B cell (primary cell): Measurements from ENCODE around the gene OTOF. TPM values are rescaled to one million over a fixed set of nuclear protein-coding genes. Genes with fewer than 3 reads are reported as not detected.

Experiments used
- ATAC-seq: fragments of 200-7000 bp; cut with Tn5 transposase; one replicate; pipeline ENCODE4 v1.10.0; 2021; ENCODE audit warnings: low read depth, mild to moderate bottlenecking, moderate number of reproducible peaks, moderate library complexity
- CTCF ChIA-PET: fragments of 350-600 bp; sonication (Branson Sonifier 250); formaldehyde crosslinking; loops from one replicate; lab custom pipeline; 2021; ENCODE audit warnings: antibody characterized with exemption, inconsistent platforms; lab: Charles Lee
- POLR2A ChIA-PET: fragments of 350-600 bp; sonication (Branson Sonifier 250); formaldehyde crosslinking; loops from one replicate; lab custom pipeline; 2021; ENCODE audit warnings: antibody characterized with exemption; lab: Charles Lee
- DNase-seq: peaks from one replicate; pipeline ENCODE4 v3.0.0; 2013
- H2AFZ ChIP-seq: 2 replicates; pipeline ENCODE4 v1.6.1; 2012; ENCODE audit warnings: mild to moderate bottlenecking, low read depth, low read length; ENCODE audit not compliant: insufficient read depth, poor library complexity, severe bottlenecking
- H3K27ac ChIP-seq, 2 donors: 1 replicate in 1 of 2; 2 replicates in 1 of 2; pipeline ENCODE4 v1.5.1; 2012 to 2013; ENCODE audit warnings: low read length in 2 of 2, mild to moderate bottlenecking in 2 of 2, moderate library complexity in 1 of 2
- H3K27me3 ChIP-seq, 4 experiments: fragments of 200-600 bp in 1 of 4; sonication (generic) in 1 of 4; replicated peaks in 1 of 4; 1 replicate in 2 of 4; 2 replicates in 2 of 4; pipeline versions ENCODE4 v1.6.1 to v1.7.0; 2013 to 2016; ENCODE audit warnings: low read length in 3 of 4, mild to moderate bottlenecking in 2 of 4, mixed read lengths in 1 of 4, moderate library complexity in 1 of 4; ENCODE audit not compliant: insufficient read depth in 4 of 4, control insufficient read depth in 3 of 4; ENCODE audit errors: control extremely low read depth in 1 of 4
- H3K36me3 ChIP-seq, 2 experiments: replicated peaks in 1 of 2; 1 replicate in 1 of 2; 2 replicates in 1 of 2; pipeline versions ENCODE4 v1.6.1 to v1.7.1; 2013; ENCODE audit warnings: low read length in 1 of 2; ENCODE audit not compliant: insufficient read depth in 2 of 2, control insufficient read depth in 1 of 2; ENCODE audit errors: control extremely low read depth in 1 of 2, extremely low read depth in 1 of 2
- H3K4me1 ChIP-seq, 2 donors: fragments of 200-600 bp in 1 of 2; sonication (generic) in 1 of 2; 1 replicate in 1 of 2; 2 replicates in 1 of 2; pipeline versions ENCODE4 v1.5.1 to v1.6.1; 2013 to 2017; ENCODE audit warnings: low read length in 2 of 2; ENCODE audit not compliant: control insufficient read depth in 2 of 2, insufficient read depth in 2 of 2
- H3K4me2 ChIP-seq: replicated peaks from 2 replicates; pipeline ENCODE3; 2012; ENCODE audit warnings: mild to moderate bottlenecking, low read depth, low read length; ENCODE audit not compliant: poor library complexity, severe bottlenecking
- H3K4me3 ChIP-seq, 5 experiments: fragments of 200-600 bp in 1 of 5; sonication (generic) in 1 of 5; 1 replicate in 3 of 5; 2 replicates in 2 of 5; pipeline versions ENCODE4 v1.5.1 to v1.7.0; 2011 to 2016; ENCODE audit warnings: low read length in 4 of 5, mild to moderate bottlenecking in 4 of 5, low read depth in 2 of 5, control low read depth in 1 of 5, moderate library complexity in 1 of 5; ENCODE audit not compliant: insufficient read depth in 1 of 5; ENCODE audit errors: control extremely low read depth in 1 of 5, extremely low read depth in 1 of 5
- H3K79me2 ChIP-seq: fragments of 200-600 bp; sonication (generic); one replicate; pipeline ENCODE4 v1.6.0; 2016; ENCODE audit warnings: low read length; ENCODE audit not compliant: control insufficient read depth, insufficient read depth
- H3K9ac ChIP-seq: fragments of 200-600 bp; sonication (generic); 2 replicates; pipeline ENCODE4 v1.6.1; 2017; ENCODE audit warnings: mild to moderate bottlenecking, low read length, moderate library complexity
- H3K9me3 ChIP-seq, 3 donors: one replicate each; pipeline versions ENCODE4 v1.6.1 to v1.7.1; 2013; ENCODE audit warnings: low read length in 2 of 3; ENCODE audit not compliant: control insufficient read depth in 2 of 3, insufficient read depth in 1 of 3; ENCODE audit errors: control extremely low read depth in 1 of 3
- H4K20me1 ChIP-seq: 2 replicates; pipeline ENCODE4 v1.6.0; 2012; ENCODE audit warnings: mild to moderate bottlenecking, low read length; ENCODE audit not compliant: insufficient read depth, control insufficient read depth, poor library complexity, severe bottlenecking
- H3K27ac Mint-ChIP-seq: one replicate; pipeline ENCODE4 v1.8.0; 2021; ENCODE audit warnings: mixed read lengths
- H3K27me3 Mint-ChIP-seq: one replicate; pipeline ENCODE4 v1.8.0; 2021; ENCODE audit warnings: mixed read lengths
- H3K4me1 Mint-ChIP-seq: one replicate; pipeline ENCODE4 v1.8.0; 2021; ENCODE audit warnings: mixed read lengths
- H3K4me3 Mint-ChIP-seq: one replicate; pipeline ENCODE4 v1.8.0; 2021; ENCODE audit warnings: mixed read lengths
- H3K9me3 Mint-ChIP-seq: one replicate; pipeline ENCODE4 v1.8.0; 2022; ENCODE audit warnings: mixed read lengths; ENCODE audit not compliant: insufficient read depth
- EZH2 ChIP-seq: IDR thresholded peaks from 2 replicates; pipeline ENCODE4 v1.6.1; 2012; ENCODE audit warnings: borderline replicate concordance, low read depth, mild to moderate bottlenecking, moderate library complexity, low read length; ENCODE audit not compliant: insufficient read depth, poor library complexity, severe bottlenecking
- WGBS: methylation state at CpG from one replicate; pipeline ENCODE4 v1.1.5; 2013; ENCODE audit warnings: missing lambda C conversion rate; ENCODE audit not compliant: insufficient coverage; 5-methylcytosine and 5-hydroxymethylcytosine counted together
- intact Hi-C: fragments of 100-400 bp; cut with micrococcal nuclease; formaldehyde crosslinking; loops from one replicate; pipeline ENCODE4 v1.10.0; 2022
- polyA plus RNA-seq: library from polyadenylated mRNA; depleted of rRNA; stranded (reverse); fragments of >200 nt; gene quantifications from 2 replicates; pipeline ENCODE4 v1.2.3, GENCODE V29; 2012
- total RNA-seq, 2 donors: library from RNA; stranded (reverse); fragments of 120-200 nt in 1 of 2; gene quantifications; 1 replicate in 1 of 2; 2 replicates in 1 of 2; pipeline versions ENCODE4 v1.2.3 to v1.2.4, GENCODE V29; 2013 to 2022
- TF ChIP-seq, protein P1 (sequence below): fragments of 200-600 bp; IDR thresholded peaks from one replicate; pipeline ENCODE4 v1.8.0; 2022; ENCODE audit warnings: antibody characterized with exemption, mild to moderate bottlenecking

The OTOF gene
- total and polyA plus RNA-seq, 2 donors (not counting 1 experiment from before 2014, with no cell fraction given), result not detected

- intact Hi-C loops, result no loop called here
- H3K36me3 ChIP-seq, result no peaks in the 10 kb centered on the region
- H3K27ac ChIP-seq, result no peak overlapping the region
- H3K9me3 ChIP-seq, result no peaks in the 10 kb centered on the region
- ChIA-PET CTCF (no interaction called here), POLR2A (no interaction called here)
- no peak overlapping the region for H3K4me2 ChIP-seq
- H2AFZ ChIP-seq, result no peak overlapping the region
- no peak for ATAC-seq
- H3K9me3 Mint-ChIP-seq, result no peaks in the 10 kb centered on the region
- no peaks in the 10 kb centered on the region for H3K79me2 ChIP-seq
- H3K4me1 ChIP-seq, result no peaks in the 10 kb centered on the region
- H3K27me3 Mint-ChIP-seq, result peaks cover 17% of the 10 kb centered on the region
- H3K4me3 ChIP-seq, result no peak overlapping the region
- no peaks in the 10 kb centered on the region for H4K20me1 ChIP-seq
- peaks cover 2% of the 10 kb centered on the region for H3K4me1 Mint-ChIP-seq
- 83% methylated on average over 4 of the region's 4 CpGs for WGBS
- no peak overlapping the region for H3K4me3 Mint-ChIP-seq
- H3K27me3 ChIP-seq, result no peaks in the 10 kb centered on the region
- H3K27ac Mint-ChIP-seq, result no peak overlapping the region
- no peak overlapping the region for H3K9ac ChIP-seq
- DNase-seq, result no peak
- TF ChIP-seq, protein P1, sequence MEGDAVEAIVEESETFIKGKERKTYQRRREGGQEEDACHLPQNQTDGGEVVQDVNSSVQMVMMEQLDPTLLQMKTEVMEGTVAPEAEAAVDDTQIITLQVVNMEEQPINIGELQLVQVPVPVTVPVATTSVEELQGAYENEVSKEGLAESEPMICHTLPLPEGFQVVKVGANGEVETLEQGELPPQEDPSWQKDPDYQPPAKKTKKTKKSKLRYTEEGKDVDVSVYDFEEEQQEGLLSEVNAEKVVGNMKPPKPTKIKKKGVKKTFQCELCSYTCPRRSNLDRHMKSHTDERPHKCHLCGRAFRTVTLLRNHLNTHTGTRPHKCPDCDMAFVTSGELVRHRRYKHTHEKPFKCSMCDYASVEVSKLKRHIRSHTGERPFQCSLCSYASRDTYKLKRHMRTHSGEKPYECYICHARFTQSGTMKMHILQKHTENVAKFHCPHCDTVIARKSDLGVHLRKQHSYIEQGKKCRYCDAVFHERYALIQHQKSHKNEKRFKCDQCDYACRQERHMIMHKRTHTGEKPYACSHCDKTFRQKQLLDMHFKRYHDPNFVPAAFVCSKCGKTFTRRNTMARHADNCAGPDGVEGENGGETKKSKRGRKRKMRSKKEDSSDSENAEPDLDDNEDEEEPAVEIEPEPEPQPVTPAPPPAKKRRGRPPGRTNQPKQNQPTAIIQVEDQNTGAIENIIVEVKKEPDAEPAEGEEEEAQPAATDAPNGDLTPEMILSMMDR, result no peak
- no peak for TF ChIP-seq EZH2
Measured at GRCh38 chr2:26494199-26494598, 16.3 kb upstream of the OTOF start.

DNA sequence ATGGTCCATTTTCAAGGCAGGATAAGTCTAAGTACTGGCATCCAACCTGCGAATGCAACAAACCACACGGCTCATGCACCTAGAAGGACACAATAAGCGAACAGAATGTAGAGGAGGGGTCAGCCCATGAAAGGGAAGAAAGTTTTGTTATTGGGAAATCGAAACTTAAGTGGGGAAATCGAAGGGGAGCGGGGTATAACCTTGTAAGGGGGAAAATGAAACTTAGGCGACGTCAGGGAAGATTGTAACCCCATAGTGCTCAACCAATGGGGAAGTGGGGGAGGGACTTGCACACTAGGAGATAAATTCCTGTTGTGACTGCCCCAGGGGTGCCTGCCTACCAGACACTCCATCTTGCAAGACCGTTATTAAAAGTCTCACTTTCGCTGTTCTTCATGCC lies 15.6 kb upstream of the OTOF start:
- POLR2A ChIA-PET, result no interaction called here
- 89% methylated on average over 8 of the region's 10 CpGs for WGBS
- intact Hi-C loops, result no loop called here

More for the DNA sequence above, 15.6 kb upstream of the OTOF start:
- no peaks in the 10 kb centered on the region for H3K9me3 ChIP-seq
- Mint-ChIP-seq H3K4me3 (no peak overlapping the region), H3K27ac (no peak overlapping the region), H3K27me3 (peaks cover 11% of the 10 kb centered on the region), H3K4me1 (peaks cover 2% of the 10 kb centered on the region), H3K9me3 (no peaks in the 10 kb centered on the region)
- no peak overlapping the region for H2AFZ ChIP-seq
- H3K79me2 ChIP-seq, result no peaks in the 10 kb centered on the region
- DNase-seq (no peak), ATAC-seq (no peak)
- H3K27me3 ChIP-seq, result no peaks in the 10 kb centered on the region
- CTCF ChIA-PET, result no interaction called here
- TF ChIP-seq EZH2, result no peak
- TF ChIP-seq, protein P1, result no peak
- H3K9ac ChIP-seq, result no peak overlapping the region
- no peaks in the 10 kb centered on the region for H3K36me3 ChIP-seq
- no peak overlapping the region for H3K4me3 ChIP-seq
- no peaks in the 10 kb centered on the region for H3K4me1 ChIP-seq
- no peaks in the 10 kb centered on the region for H4K20me1 ChIP-seq
- no peak overlapping the region for H3K4me2 ChIP-seq
- no peak overlapping the region for H3K27ac ChIP-seq
